Kidney (tissue), 14 donors: Measurements from ENCODE around the gene RHBDD2. TPM values are rescaled to one million over a fixed set of nuclear protein-coding genes. Genes with fewer than 3 reads are reported as not detected.

Source experiments
- DNase-seq, 5 donors: peaks; one replicate each; pipeline ENCODE4 v3.0.0-alpha.2; 2013 to 2020
- FAIRE-seq: peaks from 2 replicates; lab custom pipeline; 2012; peaks lifted over from hg19 to GRCh38; lab: Jason Lieb, UNC
- H3K27ac ChIP-seq, 2 donors: one replicate each; pipeline ENCODE4 v1.7.0; 2013; ENCODE audit warnings: low read depth in 2 of 2, low read length in 2 of 2, inconsistent platforms in 1 of 2
- H3K27me3 ChIP-seq: one replicate; pipeline ENCODE4 v1.7.1; 2013; ENCODE audit warnings: low read length, inconsistent platforms; ENCODE audit not compliant: control insufficient read depth, insufficient read depth
- H3K36me3 ChIP-seq, 3 donors: one replicate each; pipeline versions ENCODE4 v1.7.0 to v1.7.1; 2013; ENCODE audit warnings: low read length in 3 of 3, control low read depth in 1 of 3, inconsistent platforms in 1 of 3; ENCODE audit not compliant: insufficient read depth in 3 of 3, control insufficient read depth in 2 of 3
- H3K4me1 ChIP-seq, 3 donors: one replicate each; pipeline versions ENCODE4 v1.7.0 to v1.7.1; 2013; ENCODE audit warnings: low read length in 3 of 3, inconsistent platforms in 1 of 3, low read depth in 1 of 3; ENCODE audit not compliant: control insufficient read depth in 2 of 3, insufficient read depth in 2 of 3
- H3K4me3 ChIP-seq, 3 donors: one replicate each; pipeline versions ENCODE4 v1.7.0 to v1.8.1; 2013; ENCODE audit warnings: low read length in 3 of 3, control low read depth in 1 of 3, inconsistent platforms in 1 of 3
- H3K9ac ChIP-seq, 3 donors: one replicate each; pipeline versions ENCODE4 v1.7.0 to v1.7.1; 2013; ENCODE audit warnings: low read length in 3 of 3, control low read depth in 1 of 3, inconsistent platforms in 1 of 3
- H3K9me3 ChIP-seq, 3 donors: one replicate each; pipeline versions ENCODE4 v1.7.0 to v1.7.1; 2013; ENCODE audit warnings: low read length in 3 of 3, control low read depth in 1 of 3, inconsistent platforms in 1 of 3; ENCODE audit not compliant: control insufficient read depth in 2 of 3, insufficient read depth in 1 of 3
- intact Hi-C: fragments of 100-400 bp; cut with DNase I; formaldehyde crosslinking; loops from one replicate; pipeline ENCODE4 v1.11.1; 2022
- polyA plus RNA-seq: library from polyadenylated mRNA; stranded (reverse); fragments of 350-450 nt; fragmentation: Illumina TruSeq; extraction: RNeasy Lipid Tissue Mini Kit (QIAGEN cat#74804); gene quantifications from one replicate; pipeline ENCODE4 v1.2.3, GENCODE V29; 2014; ENCODE audit warnings: low read depth, low replicate concordance; ENCODE audit not compliant: insufficient read depth
- total RNA-seq: library from RNA; stranded (reverse); fragmentation: NEBNext Ultra II Directional; extraction: Animal tissue kit (Norgen Biotek cat#: 25700); gene quantifications from one replicate; pipeline ENCODE4 v1.2.1, GENCODE V29; 2021
- TF ChIP-seq, protein P1 (sequence below): IDR thresholded peaks from 3 replicates; pipeline ENCODE4 v1.5.1; 2012; ENCODE audit warnings: mild to moderate bottlenecking, moderate library complexity, borderline replicate concordance; ENCODE audit not compliant: insufficient read depth; ENCODE audit errors: extremely low read depth
- donor health status: control.
- donor health status: control.
- donor health status: control.
- donor health status: control.
- donor health status: control.
- donor health status: DM: yes; HTN: yes; CAD: no.
- donor health status: Normal renal cell carcinoma (clear cell type).

RHBDD2 gene
- total and polyA plus RNA-seq, 2 donors from 2014 or later = 89.5 to 185 TPM

GRCh38 chr7:75913437-75913836 lies 34.6 kb downstream of the RHBDD2 start:
- Histone ChIP-seq H3K4me3 (no peak overlapping the region), H3K4me1 (peaks cover 0 to 6% (median 2%) of the 10 kb centered on the region in 3 donors), H3K9ac (no peak overlapping the region), H3K9me3 (no peaks in the 10 kb centered on the region), H3K36me3 (no peaks in the 10 kb centered on the region), H3K27me3 (no peaks in the 10 kb centered on the region), H3K27ac (no peak overlapping the region)
- intact Hi-C loops = no loop called here
- TF ChIP-seq, protein P1, sequence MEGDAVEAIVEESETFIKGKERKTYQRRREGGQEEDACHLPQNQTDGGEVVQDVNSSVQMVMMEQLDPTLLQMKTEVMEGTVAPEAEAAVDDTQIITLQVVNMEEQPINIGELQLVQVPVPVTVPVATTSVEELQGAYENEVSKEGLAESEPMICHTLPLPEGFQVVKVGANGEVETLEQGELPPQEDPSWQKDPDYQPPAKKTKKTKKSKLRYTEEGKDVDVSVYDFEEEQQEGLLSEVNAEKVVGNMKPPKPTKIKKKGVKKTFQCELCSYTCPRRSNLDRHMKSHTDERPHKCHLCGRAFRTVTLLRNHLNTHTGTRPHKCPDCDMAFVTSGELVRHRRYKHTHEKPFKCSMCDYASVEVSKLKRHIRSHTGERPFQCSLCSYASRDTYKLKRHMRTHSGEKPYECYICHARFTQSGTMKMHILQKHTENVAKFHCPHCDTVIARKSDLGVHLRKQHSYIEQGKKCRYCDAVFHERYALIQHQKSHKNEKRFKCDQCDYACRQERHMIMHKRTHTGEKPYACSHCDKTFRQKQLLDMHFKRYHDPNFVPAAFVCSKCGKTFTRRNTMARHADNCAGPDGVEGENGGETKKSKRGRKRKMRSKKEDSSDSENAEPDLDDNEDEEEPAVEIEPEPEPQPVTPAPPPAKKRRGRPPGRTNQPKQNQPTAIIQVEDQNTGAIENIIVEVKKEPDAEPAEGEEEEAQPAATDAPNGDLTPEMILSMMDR = no peak
- DNase-seq (no peak), FAIRE-seq (no peak)

DNA sequence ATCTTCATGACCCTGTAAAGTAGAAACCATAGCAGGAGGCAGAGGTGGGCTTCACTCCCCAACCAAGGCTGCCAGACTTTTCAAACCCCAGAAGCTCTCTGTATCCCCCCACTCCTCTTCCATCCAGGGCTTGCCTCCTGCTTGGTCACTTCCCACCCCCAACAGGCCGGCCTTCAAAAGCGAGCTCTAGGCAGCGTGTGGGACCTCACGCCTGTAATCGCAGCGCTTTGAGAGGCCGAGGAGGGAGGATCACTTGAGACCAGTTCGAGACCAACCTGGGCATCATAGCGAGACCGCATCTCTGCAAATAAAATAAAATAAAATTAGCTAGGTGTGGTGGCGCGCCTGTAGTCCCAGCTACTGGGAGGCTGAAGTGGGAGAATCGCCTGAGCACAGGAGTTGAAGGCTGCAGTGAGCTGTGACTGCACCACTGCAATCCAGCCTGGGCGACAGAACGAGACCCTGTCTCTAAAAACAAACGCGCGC lies 35.4 kb downstream of the RHBDD2 start:
- no peaks in the 10 kb centered on the region for H3K36me3 ChIP-seq
- H3K4me3 ChIP-seq = peak overlapping the region; percentile 71 to 95 (median 73)
- no peak for DNase-seq
- FAIRE-seq = no peak
- peak overlapping the region; percentile 68 to 95 (median 68) for H3K9ac ChIP-seq
- TF ChIP-seq, protein P1 = no peak
- intact Hi-C loops = no loop called here
- H3K27ac ChIP-seq = peak overlapping the region; percentile 91 to 96
- H3K9me3 ChIP-seq = no peaks in the 10 kb centered on the region
- no peaks in the 10 kb centered on the region for H3K27me3 ChIP-seq
- H3K4me1 ChIP-seq = peaks cover 0 to 6% (median 5%) of the 10 kb centered on the region in 3 donors

GRCh38 chr7:75914655-75915415 lies 36.0 kb downstream of the RHBDD2 start, which contains the start of gene POR:
POR (plus strand) TSS chr7:75915155; CDS start chr7:75954002, 38,847 bp downstream.
- TF ChIP-seq, protein P1 = peak; percentile 23
- Histone ChIP-seq H3K4me1 (peaks cover 0 to 6% (median 5%) of the 10 kb centered on the region in 3 donors), H3K9ac (peak within 1 kb of the TSS; percentile 68 to 95 (median 68)), H3K4me3 (peak within 1 kb of the TSS; percentile 75 to 95 (median 92)), H3K27me3 (no peaks in the 10 kb centered on the region), H3K36me3 (no peaks in the 10 kb centered on the region), H3K9me3 (no peaks in the 10 kb centered on the region), H3K27ac (peak within 1 kb of the TSS; percentile 91 to 96)
- DNase-seq (peak; percentile 95 to 98 (median 96)), FAIRE-seq (no peak)
- intact Hi-C loops = loop anchor here (5.0 kb wide), 1 partner anchor 42 kb away; no protein-coding TSS in a partner anchor
